ENCODE results near the gene KIAA0040.

Gene KIAA0040

DNA sequence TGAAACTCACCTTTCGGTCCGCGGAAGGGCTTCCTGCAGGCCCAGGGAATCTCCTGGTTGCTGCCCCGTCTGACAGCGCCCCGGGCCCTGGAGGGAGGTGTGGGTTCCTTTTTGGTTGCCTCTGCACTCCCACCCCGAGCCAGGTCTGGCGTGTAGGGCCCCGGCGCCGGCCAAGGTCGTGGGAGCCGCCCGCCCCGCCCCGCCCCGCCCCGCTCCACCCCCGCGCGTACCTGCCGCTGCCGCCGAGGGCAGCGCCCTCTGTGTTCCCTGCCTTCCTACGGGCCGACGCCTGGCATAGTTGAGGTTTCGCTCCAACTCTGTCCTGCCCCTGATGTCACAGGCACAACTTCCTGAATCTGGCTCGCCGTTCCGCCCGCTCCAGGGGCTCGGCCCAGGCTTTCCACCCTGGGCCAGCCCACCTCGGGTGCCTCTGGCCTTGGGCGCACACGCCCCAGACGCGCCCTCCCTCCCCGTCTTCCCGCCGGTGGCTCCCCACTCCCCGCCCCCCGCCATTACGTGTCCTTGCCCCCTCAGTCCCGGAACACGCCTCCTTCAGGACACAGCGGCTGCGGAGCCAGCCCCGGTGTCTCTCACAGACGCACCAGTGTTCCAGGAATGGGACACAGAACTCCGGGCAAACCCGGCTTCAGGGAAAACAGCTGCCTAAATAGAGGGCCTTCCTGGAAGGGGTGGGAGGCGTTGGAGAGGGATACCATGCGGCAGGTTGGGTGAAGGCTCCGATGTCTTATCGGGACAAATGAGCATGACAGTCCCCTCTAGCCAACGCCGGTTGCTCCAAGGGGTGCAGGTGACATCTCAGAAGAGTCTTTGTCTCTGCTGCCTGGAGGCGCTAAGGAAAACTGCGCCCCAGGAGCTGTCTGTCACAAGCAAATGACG is at the start of gene KIAA0040:
Gene KIAA0040, minus strand, starts transcription at position 147 of the 897 bp plus-strand sequence. CDS start 31,763 bp downstream, outside the sequence.
- DNase-seq = peak; percentile 66

GRCh38 chr1:175237389-175237788 is 44.8 kb upstream of the KIAA0040 start:
- DNase-seq = no peak

- no peak for DNase-seq
Measured at GRCh38 chr1:175234639-175235038, 42.1 kb upstream of the KIAA0040 start.

GRCh38 chr1:175232335-175232734 is 39.8 kb upstream of the KIAA0040 start:
- DNase-seq = no peak

DNA sequence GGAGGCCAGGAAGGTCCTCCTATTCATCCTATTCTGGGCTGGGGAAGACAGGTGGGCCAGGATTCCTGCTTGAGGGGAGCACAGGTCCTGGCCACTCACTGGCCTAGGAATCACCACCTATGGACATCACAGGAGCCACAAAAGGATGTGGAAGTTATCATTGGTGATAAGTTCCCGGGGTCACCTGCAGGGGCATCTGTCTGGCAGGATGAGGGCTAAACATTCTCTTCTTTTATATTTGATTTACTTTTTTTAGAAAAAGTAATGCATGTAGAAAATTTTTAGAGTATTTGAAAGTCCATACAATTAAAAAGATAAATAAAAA is 33.2 kb upstream of the KIAA0040 start:
- no peak for DNase-seq

GRCh38 chr1:175222296-175222938 is 29.8 kb upstream of the KIAA0040 start:
- DNase-seq = no peak

- no peak for DNase-seq
Measured at GRCh38 chr1:175221557-175222175, 29.1 kb upstream of the KIAA0040 start.

GRCh38 chr1:175220853-175221556 is 28.4 kb upstream of the KIAA0040 start:
- no peak for DNase-seq

- DNase-seq = no peak
Measured at GRCh38 chr1:175219774-175220173, 27.2 kb upstream of the KIAA0040 start.

- DNase-seq = no peak
Measured at GRCh38 chr1:175218786-175219434, 26.3 kb upstream of the KIAA0040 start.

DNA sequence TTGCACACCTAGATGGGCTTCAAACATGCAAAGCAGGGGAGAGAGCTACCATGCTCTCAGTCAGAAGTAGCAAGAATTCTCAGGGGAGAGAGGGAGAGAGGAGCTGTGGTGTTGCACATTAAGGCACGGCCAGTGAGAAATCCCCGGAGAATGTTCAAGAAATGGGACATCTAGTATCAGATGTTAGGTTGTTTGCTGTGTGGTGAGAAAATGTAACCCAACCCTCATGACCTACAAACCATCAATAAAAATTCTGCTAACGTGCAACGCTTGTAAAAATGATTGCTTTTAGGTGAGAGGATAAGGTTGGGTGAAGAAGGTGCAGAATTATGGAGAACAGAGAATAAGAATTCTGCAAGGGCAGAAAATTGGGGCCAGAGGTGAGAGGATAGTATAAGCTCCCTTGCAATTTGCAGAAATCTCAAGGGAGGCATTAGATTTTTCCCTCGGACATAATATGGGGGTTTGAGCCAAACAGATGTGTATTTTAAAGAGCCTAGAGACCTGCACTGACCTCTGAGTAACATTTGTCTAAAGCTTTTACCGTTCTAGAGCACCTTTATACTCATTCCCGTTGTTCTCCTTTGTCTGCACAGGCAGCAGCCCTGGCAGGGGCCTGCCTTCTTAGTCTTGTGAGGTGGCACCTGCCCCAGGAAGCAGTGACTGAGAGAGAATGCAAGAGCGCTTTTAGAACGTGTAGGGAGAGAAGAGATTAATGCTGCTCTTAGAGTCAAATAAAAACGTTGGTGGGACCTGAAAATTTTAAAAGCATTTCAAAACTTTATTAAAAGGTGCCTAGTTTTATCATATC is 25.4 kb upstream of the KIAA0040 start:
- DNase-seq = no peak

DNA sequence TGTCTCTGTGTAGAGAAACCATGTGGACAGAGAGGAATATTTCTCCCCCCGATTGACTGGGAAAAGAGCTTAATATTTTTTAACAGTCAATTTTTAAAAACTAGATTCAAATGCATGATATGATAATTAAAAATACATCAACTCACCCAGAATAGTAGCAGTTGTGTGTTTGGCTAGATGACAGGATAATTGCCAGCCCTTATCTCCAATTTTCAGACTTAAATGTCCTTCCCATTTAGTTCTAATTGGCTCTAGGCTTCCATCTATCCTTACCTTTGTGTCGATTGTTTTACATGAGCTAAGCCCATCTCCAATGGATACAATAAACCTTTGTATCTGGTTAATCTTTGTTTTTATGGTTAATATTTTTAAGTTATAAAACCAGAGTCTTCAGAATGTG is 23.9 kb upstream of the KIAA0040 start:
- no peak for DNase-seq

- no peak for DNase-seq
Measured at GRCh38 chr1:175211656-175212055, 19.1 kb upstream of the KIAA0040 start.

- no peak for DNase-seq
Measured at GRCh38 chr1:175210744-175211143, 18.2 kb upstream of the KIAA0040 start.

DNA sequence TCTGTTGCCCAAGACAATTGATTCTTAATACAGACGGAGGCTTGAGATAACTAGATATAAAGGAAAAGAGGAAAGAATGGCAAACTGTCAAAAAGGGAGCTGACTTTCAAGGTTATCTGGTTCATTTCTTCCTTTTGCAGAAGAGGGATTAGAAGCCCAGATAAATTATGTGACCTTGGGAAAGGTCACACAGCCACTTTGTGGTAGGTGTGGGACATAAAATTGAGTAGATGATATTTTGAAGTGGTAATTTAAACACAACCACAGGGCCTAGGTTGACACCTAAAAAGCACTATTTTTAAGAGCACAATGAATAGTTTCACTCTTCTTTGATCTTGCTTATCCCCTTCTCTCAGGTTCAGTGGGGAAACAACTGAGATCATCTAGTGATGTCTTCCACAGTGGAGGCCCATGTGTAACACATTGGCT is 16.9 kb upstream of the KIAA0040 start:
- peak; percentile 46 for DNase-seq

DNA sequence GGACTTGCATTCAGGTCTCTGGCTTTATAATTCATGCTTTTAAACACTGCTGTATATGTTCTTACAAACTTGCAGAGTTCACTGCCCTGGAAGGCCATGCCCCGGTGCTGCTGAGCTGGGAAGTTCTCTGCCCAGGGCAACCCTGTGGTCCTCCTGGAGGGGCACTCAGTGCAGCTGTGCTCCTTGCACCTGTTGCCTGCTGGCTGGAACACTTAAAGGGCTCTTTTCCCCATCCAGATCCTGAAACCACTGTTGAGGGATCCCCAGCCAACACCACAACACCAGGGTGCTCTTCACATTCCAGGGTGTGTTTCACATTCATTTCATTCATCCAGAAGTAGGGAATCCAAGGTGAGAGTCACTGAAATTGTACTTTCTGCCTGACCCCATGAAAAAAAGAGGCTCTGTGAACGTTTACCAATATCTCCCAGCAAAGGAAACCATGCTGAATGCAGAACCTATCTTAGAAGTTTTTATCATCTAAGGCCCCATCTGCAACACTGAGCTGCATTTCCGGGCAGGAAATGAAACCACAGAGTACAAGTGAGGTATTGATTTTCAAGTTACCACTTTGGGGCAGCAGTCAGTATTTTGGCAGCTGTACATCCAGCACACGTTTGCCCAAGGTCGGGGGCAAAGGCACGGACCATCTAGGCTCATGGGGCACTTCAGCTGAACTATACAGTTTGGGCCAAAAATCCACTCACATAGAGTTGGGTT is 16.4 kb upstream of the KIAA0040 start:
- DNase-seq = peak; percentile 75

DNA sequence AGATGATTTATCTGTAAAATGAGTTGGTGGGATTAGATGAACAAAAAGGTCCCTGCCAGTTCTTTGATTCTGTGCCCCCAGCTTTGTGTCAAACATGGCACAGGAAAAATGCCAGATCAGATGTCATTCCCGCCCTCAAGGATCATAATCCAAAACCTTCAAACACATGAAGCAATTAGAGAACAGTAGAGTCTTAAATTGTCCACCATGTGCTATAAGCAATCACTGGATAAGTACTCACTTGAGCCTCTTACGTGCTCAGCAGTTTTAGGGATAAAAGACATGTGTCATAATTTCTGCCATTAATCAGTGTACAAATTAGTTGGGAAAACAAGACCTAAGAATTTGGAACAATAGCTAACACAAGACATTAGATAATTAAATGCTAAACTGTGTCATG is 15.4 kb upstream of the KIAA0040 start:
- DNase-seq = no peak

- DNase-seq = no peak
Measured at GRCh38 chr1:175206687-175207086, 14.1 kb upstream of the KIAA0040 start.

DNA sequence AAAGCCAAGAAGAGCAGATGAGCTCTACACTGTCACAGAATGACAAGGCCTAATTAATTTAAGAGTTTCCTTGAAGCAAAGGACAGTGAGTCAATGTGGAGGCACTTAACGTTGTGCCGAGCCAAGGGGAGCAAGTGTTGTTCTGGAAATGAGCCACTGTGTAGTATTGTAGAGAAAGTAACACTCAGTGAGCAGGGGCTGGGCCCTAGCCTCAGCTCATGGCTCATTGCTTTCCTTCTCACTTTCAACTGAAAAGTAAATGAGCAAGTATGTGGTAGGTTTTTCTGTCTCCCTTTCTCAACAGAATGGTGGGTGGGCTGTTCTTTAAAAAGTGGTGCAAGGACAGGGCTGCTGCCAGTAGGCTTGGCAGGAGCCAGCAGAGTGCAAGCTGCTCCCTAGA is 11.8 kb upstream of the KIAA0040 start:
- DNase-seq = no peak

DNA sequence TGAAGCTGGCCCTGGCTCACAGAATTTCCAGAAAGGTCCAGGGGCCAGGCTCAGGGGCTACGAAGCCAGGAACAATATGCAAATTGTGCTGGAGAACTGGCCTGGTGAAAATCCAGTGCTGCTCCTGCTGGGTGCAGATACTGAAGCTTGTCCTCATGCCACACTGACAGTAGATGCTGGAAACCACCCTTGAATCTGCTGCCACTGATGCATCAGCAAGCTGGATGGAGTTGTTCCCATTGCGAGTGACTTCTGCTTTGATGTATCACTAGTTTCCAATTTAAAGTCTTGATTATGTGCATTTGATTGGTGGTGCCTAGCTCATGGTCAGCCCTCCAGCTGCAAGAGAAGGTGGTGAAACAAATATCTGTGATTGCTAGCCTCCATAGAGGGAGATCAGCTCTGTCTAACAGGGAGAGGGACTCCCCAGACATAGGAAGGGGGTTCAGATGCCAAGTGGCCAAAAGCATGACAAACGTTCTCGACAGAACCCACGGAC is 11.0 kb upstream of the KIAA0040 start:
- DNase-seq = no peak
